GM19468 (cell line): Measurements from ENCODE around the gene PHF21A.

Experiments used
- ATAC-seq: cut with Tn5 transposase; IDR thresholded peaks from one replicate; pipeline ENCODE4 v1.9.1; 2021; ENCODE audit warnings: mild to moderate bottlenecking, moderate library complexity, moderate number of reproducible peaks; ENCODE audit not compliant: unreplicated experiment; ENCODE audit errors: extremely low read depth

Gene PHF21A

DNA sequence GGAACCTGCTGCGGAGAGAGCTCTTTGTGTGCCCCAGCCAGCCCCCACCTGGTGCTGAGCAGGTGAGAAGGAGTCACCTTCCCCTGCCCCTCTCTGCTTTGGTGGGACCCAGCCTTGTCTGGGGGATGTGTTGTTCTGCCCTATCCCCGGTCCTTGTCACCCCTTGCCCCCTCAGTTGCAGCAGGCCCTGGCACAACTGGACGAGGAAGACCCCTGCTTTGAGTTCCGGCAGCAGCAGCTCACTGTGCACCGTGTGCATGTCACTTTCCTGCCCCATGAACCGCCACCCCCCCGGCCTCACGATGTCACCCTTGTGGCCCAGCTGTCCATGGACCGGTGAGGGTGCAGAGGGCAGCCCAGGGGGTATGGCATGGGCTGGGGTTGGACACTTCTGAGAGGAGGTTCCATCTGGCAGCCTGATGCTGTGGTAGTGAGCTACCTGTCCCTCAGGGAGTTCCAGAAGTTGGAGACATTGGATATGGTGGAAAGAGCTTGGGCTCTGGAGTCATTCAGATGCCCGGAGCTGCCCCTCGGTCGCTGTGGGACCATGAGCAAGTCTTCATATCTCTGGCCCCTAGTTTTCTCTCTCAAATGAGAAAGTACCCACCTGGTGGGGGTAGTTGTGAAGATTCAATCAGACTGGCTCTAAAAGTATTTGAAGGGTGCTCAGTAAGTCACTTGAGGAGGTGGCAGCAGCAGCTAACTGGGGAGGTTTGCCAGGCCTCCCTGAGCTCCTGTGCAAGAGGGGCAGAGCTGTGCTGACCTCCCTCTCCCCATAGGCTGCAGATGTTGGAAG is 194.5 kb downstream of the PHF21A start:
- ATAC-seq, result no peak

DNA sequence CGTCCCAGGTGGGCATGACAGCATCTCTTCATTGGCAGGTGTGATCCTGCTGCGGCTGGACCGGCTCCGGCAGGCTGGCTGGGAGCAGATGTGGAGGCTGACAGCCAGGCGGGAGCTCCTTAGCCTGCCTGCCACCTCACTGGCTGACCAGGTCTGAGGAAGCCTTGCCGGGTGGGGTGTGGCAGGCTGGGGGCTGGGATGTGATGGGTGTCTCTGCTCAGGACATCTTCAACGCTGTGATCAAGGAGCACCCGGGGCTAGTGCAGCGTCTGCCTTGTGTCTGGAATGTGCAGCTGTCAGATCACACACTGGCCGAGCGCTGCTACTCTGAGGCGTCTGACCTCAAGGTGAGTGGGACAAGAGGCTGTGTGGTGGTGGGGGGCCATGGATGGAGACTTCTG is 195.3 kb downstream of the PHF21A start:
- no peak for ATAC-seq

DNA sequence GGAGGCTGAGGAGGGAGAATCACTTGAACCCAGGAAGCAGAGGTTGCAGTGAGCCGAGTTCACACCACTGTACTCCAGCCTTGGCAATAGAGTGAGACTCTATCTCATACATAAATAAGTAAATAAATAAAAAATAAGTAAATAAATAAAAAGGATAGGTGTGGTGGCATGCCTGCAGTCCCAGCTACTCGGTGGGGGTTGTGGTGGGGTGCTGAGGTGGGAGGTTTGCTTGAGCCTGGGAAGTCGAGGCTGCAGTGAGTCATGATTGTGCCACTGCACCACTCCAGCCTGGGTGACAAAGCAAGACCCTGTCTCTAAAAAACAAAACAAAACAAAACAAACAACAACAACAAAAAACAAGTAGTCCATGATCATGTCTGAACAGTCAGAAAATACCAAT is 195.7 kb downstream of the PHF21A start:
- no peak for ATAC-seq

DNA sequence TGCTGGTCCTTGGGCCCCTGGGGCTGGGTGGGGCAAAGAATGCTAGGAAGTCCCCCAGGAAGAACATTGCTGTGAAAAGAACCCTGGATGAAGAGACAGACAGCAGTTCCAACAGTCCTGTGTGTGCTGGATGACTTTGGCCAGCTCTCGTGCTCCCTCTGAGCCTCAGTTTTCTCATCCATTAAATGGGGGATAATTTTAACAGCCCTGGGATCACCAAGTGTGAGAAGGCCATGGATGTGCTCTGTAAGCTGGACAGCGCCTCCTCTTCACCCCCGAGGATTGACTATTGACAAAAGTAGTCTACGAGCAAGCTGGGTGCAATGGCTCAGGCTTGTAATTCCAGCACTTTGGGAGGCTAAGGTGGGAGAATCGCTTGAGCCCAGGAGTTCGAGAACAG is 196.3 kb downstream of the PHF21A start:
- ATAC-seq, result no peak

DNA sequence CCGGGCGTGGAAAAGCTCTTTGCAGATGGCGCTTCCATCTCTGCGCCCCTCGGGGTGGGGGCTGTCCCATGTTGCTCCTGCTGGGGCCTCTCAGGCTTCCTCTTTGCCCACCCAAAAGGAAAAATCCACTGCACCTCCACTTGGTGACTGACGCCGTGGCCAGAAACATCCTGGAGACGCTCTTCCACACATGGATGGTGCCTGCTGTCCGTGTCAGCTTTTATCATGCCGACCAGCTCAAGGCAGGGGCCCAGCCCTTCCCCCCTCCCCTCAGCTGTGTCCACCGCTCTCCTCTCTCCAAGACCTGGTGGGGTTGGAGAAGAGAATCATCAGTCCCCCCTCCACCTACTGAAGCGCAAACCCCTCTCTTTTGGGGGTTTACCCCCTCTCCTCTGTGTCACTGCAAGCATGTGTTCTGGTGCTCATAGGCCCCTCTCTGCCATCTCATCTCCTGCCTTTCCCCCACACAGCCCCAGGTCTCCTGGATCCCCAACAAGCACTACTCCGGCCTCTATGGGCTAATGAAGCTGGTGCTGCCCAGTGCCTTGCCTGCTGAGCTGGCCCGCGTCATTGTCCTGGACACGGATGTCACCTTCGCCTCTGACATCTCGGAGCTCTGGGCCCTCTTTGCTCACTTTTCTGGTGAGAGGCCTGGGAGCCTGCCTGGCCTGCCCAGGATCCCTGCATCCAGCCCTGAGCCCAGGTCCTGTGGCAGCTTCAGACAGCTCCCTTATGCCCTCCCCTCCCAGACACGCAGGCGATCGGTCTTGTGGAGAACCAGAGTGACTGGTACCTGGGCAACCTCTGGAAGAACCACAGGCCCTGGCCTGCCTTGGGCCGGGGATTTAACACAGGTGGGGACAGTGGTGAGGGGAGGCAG is 197.0 kb downstream of the PHF21A start:
- ATAC-seq, result no peak

DNA sequence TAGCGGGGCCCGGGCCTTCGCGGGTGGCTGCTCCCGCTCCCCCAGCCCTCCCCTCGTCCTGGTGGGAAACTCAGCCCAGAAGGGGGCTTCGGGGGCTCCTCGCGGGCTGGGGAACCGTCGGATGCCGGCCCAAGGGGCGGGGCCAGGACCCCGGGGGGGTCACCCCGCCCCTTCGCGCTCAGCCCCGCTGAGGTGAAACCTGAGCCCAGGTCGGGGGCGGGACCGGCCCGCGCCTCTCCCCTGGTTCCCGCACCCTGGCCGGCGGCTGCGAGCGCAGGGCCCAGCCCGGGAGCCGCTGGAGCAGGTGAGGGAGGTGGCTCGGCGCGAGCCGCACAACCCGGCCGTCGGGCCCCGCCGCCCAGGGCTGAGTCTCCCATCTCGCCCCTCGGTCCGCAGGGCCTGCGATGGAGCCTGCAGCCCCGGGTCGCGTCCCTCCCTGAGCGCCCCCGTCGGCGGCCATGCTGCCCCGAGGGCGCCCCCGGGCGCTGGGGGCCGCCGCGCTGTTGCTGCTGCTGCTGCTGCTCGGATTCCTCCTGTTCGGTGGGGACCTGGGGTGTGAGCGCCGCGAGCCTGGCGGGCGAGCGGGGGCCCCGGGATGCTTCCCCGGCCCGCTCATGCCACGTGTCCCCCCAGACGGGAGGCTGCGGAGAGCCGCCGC is 198.7 kb downstream of the PHF21A start, which contains the start of gene LARGE2:
LARGE2 (plus strand) TSS at position 232 of the 658 bp plus-strand sequence; CDS start at position 459, 227 bp downstream.
- no peak for ATAC-seq

DNA sequence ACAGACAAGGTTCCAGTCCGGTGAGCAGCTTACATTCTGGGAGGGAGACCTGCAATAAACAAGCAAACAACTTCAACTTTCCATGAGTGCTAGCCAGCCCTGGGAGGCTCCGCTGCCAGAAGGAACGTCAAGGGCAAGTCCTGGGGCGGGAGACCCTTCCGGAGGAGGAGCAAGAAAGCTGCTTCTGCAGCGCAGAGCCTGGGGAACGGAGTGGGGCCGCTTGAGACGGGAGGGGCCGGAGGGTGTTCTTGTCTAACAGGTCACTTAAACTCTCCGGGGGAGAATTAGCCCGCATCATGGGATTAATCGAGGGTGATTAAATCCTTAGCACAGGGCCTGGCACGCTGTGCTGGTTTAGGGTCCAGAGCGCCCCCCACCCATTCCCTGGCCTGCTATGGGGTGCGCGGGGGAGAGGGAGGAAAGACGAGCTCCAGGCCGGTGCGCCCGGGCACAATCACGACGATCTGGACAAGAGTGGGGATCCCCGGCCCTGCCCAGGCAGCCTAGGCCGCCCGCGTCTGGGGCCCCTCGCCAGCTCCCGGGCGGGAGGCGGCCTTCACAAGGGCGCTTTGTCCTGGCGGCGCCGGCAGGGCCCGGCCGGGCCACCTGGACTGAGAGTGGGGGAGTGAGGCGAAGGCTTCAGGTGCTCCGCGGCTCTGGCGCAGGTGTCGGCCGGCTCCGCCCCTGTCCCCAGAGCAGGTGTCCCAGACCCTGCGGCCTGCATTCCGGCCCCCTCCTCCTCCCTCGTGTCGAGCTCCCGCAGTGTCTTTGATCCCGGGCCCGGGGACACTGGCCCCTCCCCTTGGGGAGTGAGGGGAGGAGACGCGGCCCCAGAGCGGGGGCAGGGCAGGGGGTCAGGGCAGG is 199.5 kb downstream of the PHF21A start:
- no peak for ATAC-seq

DNA sequence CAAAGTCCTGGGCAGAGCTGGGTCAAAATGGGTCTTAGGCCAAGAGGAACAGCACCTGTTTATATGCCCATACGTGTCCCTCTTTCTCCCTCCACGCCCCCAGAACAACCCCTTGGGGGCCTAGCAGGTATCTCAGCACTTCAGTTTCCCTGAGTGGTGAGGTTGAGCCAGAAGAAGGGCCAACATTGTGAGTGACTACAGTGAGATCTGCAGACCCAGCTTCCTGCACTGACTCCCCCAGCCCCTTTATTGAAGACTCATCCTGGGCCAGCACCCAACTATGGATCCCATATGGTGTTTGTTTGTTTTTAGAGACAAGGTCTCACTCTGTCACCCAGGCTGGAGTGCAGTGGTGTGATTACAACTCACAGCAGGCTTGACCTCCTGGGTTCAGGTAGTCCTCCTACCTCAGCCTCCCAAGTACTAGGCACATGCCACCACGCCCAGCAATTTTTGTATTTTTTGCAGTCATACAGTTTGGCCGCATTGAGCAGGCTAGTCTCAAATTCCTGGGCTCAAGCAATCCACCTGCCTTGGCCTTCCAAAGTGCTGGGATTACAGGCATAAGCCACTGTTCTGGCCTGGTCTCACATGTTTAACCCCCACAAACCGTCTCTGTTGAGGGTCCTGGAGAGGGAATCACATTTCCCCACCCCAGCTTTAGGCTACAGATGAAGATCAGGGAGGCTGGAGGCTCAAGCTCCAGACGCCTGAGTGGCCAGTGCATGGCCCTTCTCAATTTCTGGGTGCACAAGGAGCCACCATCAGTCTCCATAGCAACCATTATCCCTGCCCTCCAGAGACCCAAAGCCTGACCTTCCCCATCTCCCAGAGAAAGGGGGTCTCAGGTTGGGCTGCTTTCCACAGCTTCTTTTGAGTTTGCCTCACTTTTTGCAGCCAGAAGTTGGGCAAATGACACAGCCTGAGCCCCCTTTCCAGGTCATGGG is 200.4 kb downstream of the PHF21A start:
- ATAC-seq, result no peak

DNA sequence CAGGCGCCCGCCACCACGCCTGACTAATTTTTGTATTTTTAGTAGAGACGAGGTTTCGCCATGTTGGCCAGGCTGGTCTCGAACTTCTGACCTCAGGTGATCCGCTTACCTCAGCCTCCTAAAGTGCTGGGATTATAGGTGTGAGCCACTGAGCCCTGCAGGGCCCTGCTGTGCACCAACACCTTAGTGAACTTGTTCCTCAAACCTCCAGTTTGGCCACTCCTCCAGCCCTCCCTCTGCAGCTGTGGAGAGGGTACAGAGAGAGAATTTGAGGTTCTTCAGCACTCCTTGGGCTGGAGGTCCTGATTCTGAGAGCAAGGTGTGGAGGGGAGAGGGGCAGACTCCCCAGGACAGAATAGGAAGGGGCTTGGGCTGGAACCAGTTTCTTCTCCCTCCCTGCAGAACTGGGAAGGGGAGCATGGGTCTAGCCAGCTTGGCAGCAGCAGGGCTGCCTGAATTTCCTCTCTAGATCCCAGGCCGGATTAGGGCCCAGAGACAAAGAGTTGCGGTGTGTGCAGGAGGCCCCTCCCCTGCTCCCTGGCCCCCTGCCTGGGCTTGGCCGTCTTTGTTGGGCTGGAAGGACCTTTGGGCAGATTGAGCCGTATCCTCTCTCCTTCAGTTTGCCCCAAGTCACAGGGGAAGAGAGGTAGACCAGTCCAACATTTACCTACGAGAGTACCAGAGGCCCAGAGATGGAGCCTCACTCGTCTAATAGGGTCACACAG is 201.3 kb downstream of the PHF21A start:
- ATAC-seq, result no peak

DNA sequence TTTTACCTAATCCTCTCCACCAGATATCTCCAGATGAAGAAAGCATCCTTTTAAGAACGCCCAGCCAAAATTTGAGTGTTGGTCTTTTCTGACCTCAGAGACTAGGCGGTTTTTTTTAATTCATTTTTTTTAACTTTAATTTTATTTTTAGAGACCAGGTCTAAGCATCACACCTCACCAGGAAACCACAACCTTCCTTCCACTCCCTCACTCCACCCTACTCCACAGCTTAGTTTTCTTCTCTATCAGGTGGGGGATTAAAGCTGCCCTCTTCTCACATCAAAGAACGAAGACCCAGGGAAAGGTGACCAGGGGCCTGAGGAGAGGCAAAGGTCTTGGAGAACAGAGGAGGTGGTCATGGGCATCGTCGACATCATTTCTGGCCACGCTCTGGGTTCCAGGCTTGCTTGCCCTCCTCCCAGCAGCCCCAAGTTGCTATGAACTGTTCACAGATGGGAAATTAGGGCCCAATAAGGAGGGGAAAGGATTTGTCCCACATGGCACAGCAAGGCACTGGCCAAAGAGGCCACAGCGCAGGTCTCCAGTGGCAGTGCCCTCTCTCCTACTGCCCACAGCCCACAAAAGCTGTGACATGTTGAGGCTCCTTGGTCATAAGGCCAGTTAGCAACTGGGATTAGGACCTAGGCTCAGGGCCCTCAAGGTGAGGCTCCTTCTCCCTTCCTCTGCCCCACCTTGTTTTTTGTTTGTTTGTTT is 202.1 kb downstream of the PHF21A start:
- no peak for ATAC-seq

DNA sequence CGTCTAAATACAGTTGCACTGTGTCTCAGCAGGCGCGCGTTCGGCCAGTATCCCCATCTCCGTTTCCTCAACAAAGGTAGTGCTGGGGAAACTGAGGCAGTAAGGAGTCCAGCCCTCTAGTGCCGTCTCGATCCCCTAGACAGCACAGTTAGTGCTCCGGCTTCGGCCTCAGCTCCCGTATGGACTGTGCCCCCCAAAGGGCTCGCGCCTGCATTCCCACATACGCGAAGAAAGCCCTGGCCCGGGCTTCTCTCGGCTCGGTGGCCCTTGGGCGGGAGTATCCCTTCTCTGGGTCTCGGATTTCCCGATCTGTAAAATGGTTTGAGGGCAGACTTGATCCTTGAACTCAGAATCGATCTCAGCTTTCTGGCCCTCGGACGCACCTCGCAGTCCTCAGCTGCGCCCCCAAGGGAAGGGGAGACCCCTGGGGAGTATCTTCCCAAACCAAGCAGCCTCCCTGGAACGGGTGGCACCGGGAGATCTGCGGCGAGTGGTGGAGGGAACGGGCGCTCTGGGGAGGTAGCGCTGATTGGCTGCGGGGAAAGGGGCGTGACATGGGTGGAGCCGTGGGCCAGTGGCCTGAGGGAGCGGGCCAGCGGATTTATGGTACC is 202.8 kb downstream of the PHF21A start:
- no peak for ATAC-seq

DNA sequence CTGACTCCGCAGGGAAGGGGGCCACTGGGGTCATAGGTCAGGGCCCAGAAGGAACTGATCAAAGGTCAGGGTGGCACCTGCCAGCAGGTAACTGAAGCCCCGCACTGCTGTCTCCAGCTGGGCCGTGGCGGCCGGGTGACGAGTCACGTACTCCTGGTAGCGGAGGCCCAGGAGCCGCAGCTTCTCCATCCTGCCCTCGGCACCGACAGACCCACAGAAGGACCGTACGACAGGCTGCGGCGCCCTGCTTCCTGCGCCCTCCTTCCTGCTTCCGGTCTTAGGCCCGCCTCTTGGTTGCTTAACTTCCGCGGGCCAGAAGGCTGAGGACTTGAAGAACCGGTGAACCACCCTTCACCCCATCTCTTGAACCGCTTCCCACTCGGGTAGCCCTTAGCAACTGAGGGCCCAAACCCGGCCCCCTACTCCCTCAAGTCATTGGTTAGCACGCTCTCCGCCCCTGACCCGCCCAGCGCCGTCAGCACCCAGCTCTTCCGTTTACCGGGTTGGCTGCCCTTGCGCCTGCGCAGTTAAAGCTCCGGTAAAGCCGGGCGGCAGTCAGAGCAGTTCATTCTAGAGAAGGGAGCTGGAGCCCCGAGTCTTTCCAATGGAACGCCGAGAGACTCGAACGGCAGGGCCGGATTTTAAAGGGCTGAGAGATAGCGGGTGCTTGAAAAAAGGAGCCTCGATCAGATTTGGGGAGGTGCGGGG is 203.5 kb downstream of the PHF21A start, which contains the start of gene PEX16:
PEX16 (minus strand) TSS at position 255 of the 708 bp plus-strand sequence; CDS start at position 189, 66 bp downstream.
- ATAC-seq, result peak; percentile 87

DNA sequence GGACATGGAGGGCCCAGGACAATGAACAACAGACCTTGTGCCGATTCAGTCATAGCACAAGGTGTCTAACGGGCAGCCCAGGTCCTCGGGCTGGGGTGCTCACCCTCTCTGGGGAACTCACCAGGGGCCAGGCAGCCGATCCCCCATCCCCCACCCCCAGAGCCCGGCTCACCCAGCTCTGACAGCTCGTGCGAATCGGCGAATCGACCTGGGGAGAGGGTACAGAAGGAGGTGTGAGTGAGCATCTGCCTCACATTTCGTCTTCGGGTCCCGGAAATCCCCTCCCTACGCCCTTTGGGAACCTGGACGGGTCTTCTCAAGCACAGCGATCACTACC is 204.0 kb downstream of the PHF21A start:
- ATAC-seq, result no peak

DNA sequence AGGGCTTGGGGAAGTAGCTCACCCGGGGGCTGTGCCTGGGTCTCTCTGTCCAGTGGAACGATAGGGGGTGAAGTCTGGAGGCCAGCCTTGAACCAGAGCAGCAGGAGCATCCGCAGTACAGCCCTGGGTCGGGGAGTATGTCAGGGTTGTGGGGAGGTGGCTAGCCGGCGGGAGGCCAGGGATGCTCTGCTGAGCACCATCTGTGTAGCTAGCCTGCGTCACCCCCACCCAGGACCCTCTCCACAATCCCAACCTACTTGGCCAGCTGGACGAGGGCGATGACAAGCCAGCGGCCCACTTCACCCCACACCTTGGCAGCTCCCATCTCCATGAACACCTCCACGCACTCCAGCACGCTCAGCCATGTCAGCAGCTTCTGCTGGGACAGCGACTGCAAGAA is 205.8 kb downstream of the PHF21A start:
- no peak for ATAC-seq

DNA sequence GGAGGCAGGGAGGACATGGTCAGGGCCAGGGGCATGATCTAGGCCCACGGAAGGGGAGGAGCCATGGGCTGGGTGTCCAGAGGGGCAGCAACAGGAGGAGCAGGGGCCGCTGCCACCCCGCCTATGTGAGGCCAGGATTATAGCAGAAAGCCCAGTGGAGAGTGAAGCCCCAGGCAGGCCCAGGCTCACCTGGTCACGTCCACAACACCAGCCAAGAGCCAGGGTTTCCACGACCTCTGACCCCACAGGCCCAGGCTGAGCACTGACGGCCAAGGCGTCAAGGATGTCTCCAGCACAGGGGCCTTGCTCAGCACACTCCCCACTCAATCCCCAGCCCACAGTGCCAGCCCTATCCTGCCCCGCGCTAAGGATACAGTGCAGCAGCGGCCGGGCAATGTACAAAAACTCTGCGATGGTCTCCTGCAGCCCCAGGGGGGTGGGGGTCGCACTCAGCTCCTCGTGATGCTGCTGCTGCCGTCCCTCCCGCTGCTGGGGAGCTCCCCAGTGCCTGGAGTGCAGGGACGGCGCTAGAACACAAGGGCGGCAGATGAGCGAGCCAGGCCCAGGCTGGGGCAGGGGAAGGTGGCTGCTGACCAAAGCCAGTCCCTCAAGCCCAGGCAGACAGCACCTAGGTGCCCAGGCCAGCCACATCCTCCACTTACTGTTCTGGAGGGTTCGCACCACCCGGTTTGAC is 207.2 kb downstream of the PHF21A start:
- ATAC-seq, result no peak

DNA sequence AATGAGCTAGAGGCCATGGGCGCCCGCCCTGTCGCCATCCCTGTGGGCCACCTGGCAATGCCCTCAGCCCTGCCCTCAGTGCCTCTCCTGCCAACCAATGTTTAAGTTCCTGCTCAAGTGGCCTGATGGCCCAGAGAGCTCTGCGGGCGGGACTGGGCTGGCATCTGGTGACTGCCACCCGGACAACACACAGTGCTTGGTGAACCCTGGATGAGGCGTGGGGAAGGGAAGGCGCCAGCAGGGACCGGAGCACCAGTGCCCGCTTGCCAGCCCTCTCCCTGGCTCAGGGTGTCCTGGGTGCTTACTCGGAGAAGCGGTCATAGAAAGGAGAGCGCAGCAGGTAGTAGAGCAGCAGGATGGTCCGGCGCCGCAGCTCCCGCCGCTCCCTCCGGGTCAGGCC is 207.7 kb downstream of the PHF21A start:
- ATAC-seq, result no peak
